ENCODE data around the gene RNU7-1.

- TF ChIP-seq POLR2A (IDR thresholded peaks at IDR 0.05) (no peak), CTCF (IDR thresholded peaks at IDR 0.05) (no peak)
Observed at GRCh38 chr12:6915789-6916285, 27.8 kb upstream of the RNU7-1 start.

Data from right lobe of liver (tissue), 4 donors.